Duodenal mucosa (tissue), 2 donors: ENCODE results near the gene INPP5F.

Source experiments
- H3K27ac ChIP-seq: one replicate; pipeline ENCODE4 v1.7.0; 2013; ENCODE audit warnings: low read depth, low read length
- H3K27me3 ChIP-seq, 2 donors: one replicate each; pipeline ENCODE4 v1.7.0; 2013; ENCODE audit warnings: low read length in 2 of 2, control low read depth in 1 of 2; ENCODE audit not compliant: insufficient read depth in 2 of 2, control insufficient read depth in 1 of 2
- H3K36me3 ChIP-seq, 2 donors: one replicate each; pipeline ENCODE4 v1.7.0; 2013; ENCODE audit warnings: low read length in 2 of 2, control low read depth in 1 of 2; ENCODE audit not compliant: insufficient read depth in 2 of 2, control insufficient read depth in 1 of 2
- H3K4me1 ChIP-seq, 2 donors: one replicate each; pipeline ENCODE4 v1.7.0; 2013; ENCODE audit warnings: low read length in 2 of 2, control low read depth in 1 of 2; ENCODE audit not compliant: insufficient read depth in 2 of 2, control insufficient read depth in 1 of 2
- H3K4me3 ChIP-seq, 2 donors: one replicate each; pipeline ENCODE4 v1.7.0; 2013; ENCODE audit warnings: low read length in 2 of 2, low read depth in 1 of 2
- H3K9ac ChIP-seq, 2 donors: one replicate each; pipeline ENCODE4 v1.7.0; 2013; ENCODE audit warnings: low read length in 2 of 2, low read depth in 1 of 2
- H3K9me3 ChIP-seq, 2 donors: one replicate each; pipeline ENCODE4 v1.7.0; 2013; ENCODE audit warnings: low read length in 2 of 2, control low read depth in 1 of 2; ENCODE audit not compliant: control insufficient read depth in 1 of 2

Gene INPP5F

GRCh38 chr10:119688033-119688508 lies 37.8 kb upstream of the INPP5F start:
- Histone ChIP-seq H3K4me1 (peaks cover 7 to 8% of the 10 kb centered on the region in 2 donors), H3K4me3 (no peak overlapping the region), H3K9me3 (no peaks in the 10 kb centered on the region), H3K27ac (no peak overlapping the region), H3K36me3 (no peaks in the 10 kb centered on the region), H3K27me3 (no peaks in the 10 kb centered on the region), H3K9ac (no peak overlapping the region)

- Histone ChIP-seq H3K9me3 (no peaks in the 10 kb centered on the region), H3K27ac (no peak overlapping the region), H3K4me3 (no peak overlapping the region), H3K36me3 (no peaks in the 10 kb centered on the region), H3K9ac (no peak overlapping the region), H3K4me1 (peaks cover 7 to 8% of the 10 kb centered on the region in 2 donors), H3K27me3 (no peaks in the 10 kb centered on the region)
Measured at GRCh38 chr10:119689016-119689580, 36.8 kb upstream of the INPP5F start.

- no peak overlapping the region for H3K9ac ChIP-seq
- H3K4me1 ChIP-seq = peaks cover 5 to 6% of the 10 kb centered on the region in 2 donors
- H3K27ac ChIP-seq = no peak overlapping the region
- H3K36me3 ChIP-seq = no peaks in the 10 kb centered on the region
- H3K9me3 ChIP-seq = no peaks in the 10 kb centered on the region
- H3K4me3 ChIP-seq = no peak overlapping the region
- no peaks in the 10 kb centered on the region for H3K27me3 ChIP-seq
Measured at GRCh38 chr10:119691726-119692125, 34.1 kb upstream of the INPP5F start.

GRCh38 chr10:119693262-119693957 lies 32.4 kb upstream of the INPP5F start:
- Histone ChIP-seq H3K36me3 (no peaks in the 10 kb centered on the region), H3K9me3 (no peaks in the 10 kb centered on the region), H3K4me3 (no peak overlapping the region), H3K27ac (no peak overlapping the region), H3K9ac (no peak overlapping the region), H3K4me1 (no peaks in the 10 kb centered on the region), H3K27me3 (no peaks in the 10 kb centered on the region)

GRCh38 chr10:119694608-119695007 lies 31.2 kb upstream of the INPP5F start:
- no peak overlapping the region for H3K4me3 ChIP-seq
- no peaks in the 10 kb centered on the region for H3K36me3 ChIP-seq
- H3K9me3 ChIP-seq = no peaks in the 10 kb centered on the region
- no peak overlapping the region for H3K9ac ChIP-seq
- H3K27me3 ChIP-seq = no peaks in the 10 kb centered on the region
- no peaks in the 10 kb centered on the region for H3K4me1 ChIP-seq
- no peak overlapping the region for H3K27ac ChIP-seq

GRCh38 chr10:119700321-119700954 lies 25.4 kb upstream of the INPP5F start:
- Histone ChIP-seq H3K4me1 (peaks cover 0 to 4% of the 10 kb centered on the region in 2 donors), H3K4me3 (no peak overlapping the region), H3K27me3 (no peaks in the 10 kb centered on the region), H3K9ac (no peak overlapping the region), H3K36me3 (no peaks in the 10 kb centered on the region), H3K9me3 (no peaks in the 10 kb centered on the region), H3K27ac (no peak overlapping the region)

- no peaks in the 10 kb centered on the region for H3K36me3 ChIP-seq
- no peak overlapping the region for H3K9ac ChIP-seq
- H3K9me3 ChIP-seq = peaks cover 0 to 3% of the 10 kb centered on the region in 2 donors
- no peak overlapping the region for H3K27ac ChIP-seq
- H3K27me3 ChIP-seq = no peaks in the 10 kb centered on the region
- no peak overlapping the region for H3K4me3 ChIP-seq
- peaks cover 0 to 4% of the 10 kb centered on the region in 2 donors for H3K4me1 ChIP-seq
Measured at GRCh38 chr10:119701861-119702260, 24.0 kb upstream of the INPP5F start.

- Histone ChIP-seq H3K9me3 (peaks cover 0 to 4% of the 10 kb centered on the region in 2 donors), H3K4me1 (peaks cover 0 to 4% of the 10 kb centered on the region in 2 donors), H3K4me3 (no peak overlapping the region), H3K27me3 (no peaks in the 10 kb centered on the region), H3K9ac (no peak overlapping the region), H3K27ac (no peak overlapping the region), H3K36me3 (no peaks in the 10 kb centered on the region)
Measured at GRCh38 chr10:119702583-119702982, 23.3 kb upstream of the INPP5F start.

GRCh38 chr10:119703903-119704508 lies 21.8 kb upstream of the INPP5F start:
- Histone ChIP-seq H3K27ac (no peak overlapping the region), H3K36me3 (no peaks in the 10 kb centered on the region), H3K4me3 (no peak overlapping the region), H3K9me3 (peaks cover 0 to 4% of the 10 kb centered on the region in 2 donors), H3K9ac (no peak overlapping the region), H3K4me1 (peaks cover 0 to 4% of the 10 kb centered on the region in 2 donors), H3K27me3 (no peaks in the 10 kb centered on the region)

- Histone ChIP-seq H3K27me3 (no peaks in the 10 kb centered on the region), H3K36me3 (no peaks in the 10 kb centered on the region), H3K27ac (no peak overlapping the region), H3K4me1 (peaks cover 0 to 4% of the 10 kb centered on the region in 2 donors), H3K9me3 (peaks cover 0 to 4% of the 10 kb centered on the region in 2 donors), H3K4me3 (no peak overlapping the region), H3K9ac (no peak overlapping the region)
Measured at GRCh38 chr10:119705434-119705831, 20.4 kb upstream of the INPP5F start.
